GM18867 (cell line): Measurements from ENCODE around the gene AQP1.

Experiments used
- ATAC-seq: cut with Tn5 transposase; IDR thresholded peaks from one replicate; pipeline ENCODE4 v1.9.1; 2021; ENCODE audit warnings: mild to moderate bottlenecking, moderate library complexity; ENCODE audit not compliant: unreplicated experiment

AQP1 gene

GRCh38 chr7:30918676-30919075, 7.0 kb downstream of the AQP1 start:
- no peak for ATAC-seq

- ATAC-seq = no peak
These were observed 8.4 kb downstream of the AQP1 start for GRCh38 chr7:30920021-30920583.

- no peak for ATAC-seq
These were observed 9.2 kb downstream of the AQP1 start for GRCh38 chr7:30920584-30921539.

- no peak for ATAC-seq
These were observed 10.1 kb downstream of the AQP1 start for GRCh38 chr7:30921540-30922401.

- ATAC-seq = no peak
These were observed 10.9 kb downstream of the AQP1 start for GRCh38 chr7:30922596-30922995.

GRCh38 chr7:30923009-30923773, 11.5 kb downstream of the AQP1 start:
- ATAC-seq = no peak

- no peak for ATAC-seq
These were observed 12.2 kb downstream of the AQP1 start for GRCh38 chr7:30923774-30924413.

- ATAC-seq = no peak
These were observed 13.0 kb downstream of the AQP1 start for GRCh38 chr7:30924624-30925023.

GRCh38 chr7:30925117-30925516, 13.5 kb downstream of the AQP1 start:
- no peak for ATAC-seq

- ATAC-seq = no peak
These were observed 14.3 kb downstream of the AQP1 start for GRCh38 chr7:30925913-30926312.

- ATAC-seq = no peak
These were observed 14.7 kb downstream of the AQP1 start for GRCh38 chr7:30926313-30926712.

- no peak for ATAC-seq
These were observed 15.4 kb downstream of the AQP1 start for GRCh38 chr7:30927040-30927439.

GRCh38 chr7:30927559-30927958, 15.9 kb downstream of the AQP1 start:
- no peak for ATAC-seq

GRCh38 chr7:30928254-30928872, 16.7 kb downstream of the AQP1 start:
- ATAC-seq = no peak

GRCh38 chr7:30929686-30930085, 18.0 kb downstream of the AQP1 start:
- no peak for ATAC-seq

GRCh38 chr7:30930621-30931020, 19.0 kb downstream of the AQP1 start:
- no peak for ATAC-seq

- no peak for ATAC-seq
These were observed 19.7 kb downstream of the AQP1 start for GRCh38 chr7:30931161-30931928.

- ATAC-seq = no peak
These were observed 20.4 kb downstream of the AQP1 start for GRCh38 chr7:30931929-30932540.

GRCh38 chr7:30932562-30932961, 20.9 kb downstream of the AQP1 start:
- no peak for ATAC-seq
